ENCODE data around the gene PCDHA7. TPM values are rescaled to one million over a fixed set of nuclear protein-coding genes. Genes with fewer than 3 reads are reported as not detected.

The PCDHA7 gene
- total RNA-seq, 1 experiment from 2014 or later = 0.48 TPM

DNA sequence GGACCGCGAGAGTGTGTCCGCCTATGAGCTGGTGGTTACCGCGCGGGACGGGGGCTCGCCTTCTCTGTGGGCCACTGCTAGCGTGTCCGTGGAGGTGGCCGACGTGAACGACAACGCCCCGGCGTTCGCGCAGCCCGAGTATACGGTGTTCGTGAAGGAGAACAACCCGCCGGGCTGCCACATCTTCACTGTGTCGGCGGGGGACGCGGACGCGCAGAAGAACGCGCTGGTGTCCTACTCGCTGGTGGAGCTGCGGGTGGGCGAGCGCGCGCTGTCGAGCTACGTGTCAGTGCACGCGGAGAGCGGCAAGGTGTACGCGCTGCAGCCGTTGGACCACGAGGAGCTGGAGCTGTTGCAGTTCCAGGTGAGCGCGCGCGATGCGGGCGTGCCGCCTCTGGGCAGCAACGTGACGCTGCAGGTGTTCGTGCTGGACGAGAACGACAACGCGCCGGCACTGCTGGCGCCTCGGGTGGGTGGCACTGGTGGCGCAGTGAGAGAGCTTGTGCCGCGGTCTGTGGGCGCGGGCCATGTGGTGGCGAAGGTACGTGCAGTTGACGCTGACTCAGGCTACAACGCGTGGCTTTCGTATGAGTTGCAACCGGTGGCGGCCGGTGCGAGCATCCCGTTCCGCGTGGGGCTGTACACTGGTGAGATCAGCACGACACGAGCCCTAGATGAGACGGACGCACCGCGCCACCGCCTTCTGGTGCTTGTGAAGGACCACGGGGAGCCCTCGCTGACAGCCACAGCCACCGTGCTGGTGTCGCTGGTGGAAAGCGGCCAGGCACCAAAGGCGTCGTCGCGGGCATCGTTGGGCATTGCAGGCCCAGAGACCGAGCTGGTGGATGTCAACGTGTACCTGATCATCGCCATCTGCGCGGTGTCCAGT is 1.8 kb downstream of the PCDHA7 start:
- no peaks in the 10 kb centered on the region for H4K20me1 ChIP-seq (ENCODE audit: control insufficient read depth, insufficient read depth, insufficient read length)
- no peak overlapping the region for H3K27ac Mint-ChIP-seq
- H3K4me3 Mint-ChIP-seq = no peak overlapping the region
- H3K36me3 Mint-ChIP-seq (ENCODE audit: insufficient read depth in 1 of 3, low read depth in 3 of 3) = peaks cover 14 to 31% (median 15%) of the 10 kb centered on the region in 3 experiments
- no peak overlapping the region for H4K91ac ChIP-seq (ENCODE audit: insufficient read length, low read depth, low read length)
- no peak for DNase-seq
- H3T11ph ChIP-seq (ENCODE audit: low read length) = no peak overlapping the region
- no peak overlapping the region for H3K4ac ChIP-seq (ENCODE audit: low read depth, low read length)
- no CpG with 5 or more reads among the region's 103 CpGs for WGBS (ENCODE audit: extremely low coverage, insufficient read length, low lambda C conversion rate)
- no peaks in the 10 kb centered on the region for H3K9me3 ChIP-seq (ENCODE audit: control insufficient read depth, low read depth, low read length)
- H3K4me2 ChIP-seq (ENCODE audit: insufficient read depth, insufficient read length, low read length) = no peak overlapping the region
- no peak overlapping the region for H2AFZ ChIP-seq (ENCODE audit: low read length)
- H2BK15ac ChIP-seq (ENCODE audit: low read depth, low read length) = no peak overlapping the region
- H4K8ac ChIP-seq (replicated peaks; ENCODE audit: insufficient read length, low read depth, low read length) = no peak overlapping the region
- H3K79me1 ChIP-seq (ENCODE audit: insufficient read depth, low read depth, low read length, poor library complexity, severe bottlenecking) = no peaks in the 10 kb centered on the region
- H3K9me3 Mint-ChIP-seq = peaks cover 20 to 23% of the 10 kb centered on the region in 2 experiments
- no peak overlapping the region for H2BK20ac ChIP-seq (ENCODE audit: low read depth, low read length, poor library complexity, severe bottlenecking)
- H3K14ac ChIP-seq (ENCODE audit: insufficient read depth, low read length) = no peak overlapping the region
- no peak overlapping the region for H3K27ac ChIP-seq (ENCODE audit: insufficient read length, low read depth, low read length)
- H3K4me1 Mint-ChIP-seq = peaks cover 0 to 4% of the 10 kb centered on the region in 2 experiments; a peak in 1 of 4 replicates
- no peak for TF ChIP-seq CTCF (conservative IDR thresholded peaks at IDR 0.05)
- no peak overlapping the region for H4K5ac ChIP-seq (ENCODE audit: insufficient read length, low read depth, low read length)
- H3K27me3 ChIP-seq (ENCODE audit: insufficient read depth, low read length) = no peaks in the 10 kb centered on the region
- no peak overlapping the region for H3K56ac ChIP-seq (ENCODE audit: insufficient read length, low read depth, low read length)
- H3K79me2 ChIP-seq (ENCODE audit: insufficient read depth, low read length) = no peaks in the 10 kb centered on the region
- no peak overlapping the region for H3K23ac ChIP-seq (ENCODE audit: insufficient read length, low read depth, low read length)
- no peaks in the 10 kb centered on the region for H3K27me3 Mint-ChIP-seq (ENCODE audit: low read depth)
- no peak overlapping the region for H2AK5ac ChIP-seq (ENCODE audit: insufficient read length, low read length)
- no peak overlapping the region for H2BK5ac ChIP-seq (ENCODE audit: insufficient read length, low read length)
- H3K4me1 ChIP-seq (ENCODE audit: insufficient read depth, low read length) = no peaks in the 10 kb centered on the region
- no peak overlapping the region for H3K18ac ChIP-seq (ENCODE audit: insufficient read length, low read depth, low read length)
- H3K23me2 ChIP-seq (ENCODE audit: insufficient read length, low read depth, low read length, poor library complexity, severe bottlenecking) = no peaks in the 10 kb centered on the region
- no peak overlapping the region for H2BK120ac ChIP-seq (ENCODE audit: low read depth, low read length, poor library complexity, severe bottlenecking)
- no peak overlapping the region for H3K9ac ChIP-seq (ENCODE audit: extremely low read depth, insufficient read length, low read length)
- no peak overlapping the region for H2BK12ac ChIP-seq (ENCODE audit: insufficient read length, low read depth, low read length)

All from H9 (cell line).